HG03575 (cell line): ENCODE measurements around the gene IZUMO4.
"Not testable (repeated sequence)": the region's sequence is repeated elsewhere in the genome, so short reads cannot be mapped to it uniquely, and the experiment has no call there.

Experiments
- ATAC-seq: cut with Tn5 transposase; IDR thresholded peaks from one replicate; pipeline ENCODE4 v1.9.1; 2021; ENCODE audit not compliant: unreplicated experiment, insufficient number of reproducible peaks, low FRiP score; ENCODE audit errors: extremely low read depth

IZUMO4 gene

DNA sequence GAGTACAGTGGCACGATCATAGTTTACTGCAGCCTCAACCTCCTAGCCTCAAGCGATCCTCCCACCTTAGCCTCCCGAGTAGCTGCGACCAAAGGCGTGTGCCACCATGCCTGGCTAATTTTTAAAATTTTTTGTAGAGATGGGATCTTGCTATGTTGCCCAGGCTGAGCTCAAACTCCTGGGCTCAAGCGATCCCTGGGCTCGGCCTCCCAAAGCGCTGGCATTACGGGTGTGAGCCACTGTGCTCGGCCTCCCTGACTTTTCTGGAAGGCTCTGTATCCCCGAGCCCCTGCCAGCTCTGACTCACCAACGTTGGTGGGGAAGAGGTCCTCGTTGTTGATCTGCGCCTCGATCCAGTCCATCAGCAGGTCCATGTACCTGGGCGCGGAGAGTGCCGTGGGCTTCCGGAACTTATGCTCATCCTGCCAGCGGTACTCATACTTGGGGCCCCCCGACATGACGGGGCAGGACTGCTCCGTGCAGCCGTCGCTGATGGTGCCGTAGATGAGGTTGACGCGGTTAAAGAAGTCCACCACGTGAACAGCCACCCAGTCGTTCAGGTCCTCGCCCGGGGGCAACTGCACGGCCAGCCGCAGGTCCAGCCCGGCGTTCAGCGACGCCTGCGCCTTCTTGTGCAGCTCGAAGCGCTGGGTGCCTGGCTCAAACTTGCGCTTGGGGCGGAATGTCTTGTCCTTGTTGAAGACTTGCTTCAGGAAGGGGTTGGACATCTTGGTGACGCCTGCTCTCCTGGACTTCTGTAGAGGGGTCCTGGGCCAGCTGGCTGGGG is 18.7 kb upstream of the IZUMO4 start:
- ATAC-seq, result no peak

DNA sequence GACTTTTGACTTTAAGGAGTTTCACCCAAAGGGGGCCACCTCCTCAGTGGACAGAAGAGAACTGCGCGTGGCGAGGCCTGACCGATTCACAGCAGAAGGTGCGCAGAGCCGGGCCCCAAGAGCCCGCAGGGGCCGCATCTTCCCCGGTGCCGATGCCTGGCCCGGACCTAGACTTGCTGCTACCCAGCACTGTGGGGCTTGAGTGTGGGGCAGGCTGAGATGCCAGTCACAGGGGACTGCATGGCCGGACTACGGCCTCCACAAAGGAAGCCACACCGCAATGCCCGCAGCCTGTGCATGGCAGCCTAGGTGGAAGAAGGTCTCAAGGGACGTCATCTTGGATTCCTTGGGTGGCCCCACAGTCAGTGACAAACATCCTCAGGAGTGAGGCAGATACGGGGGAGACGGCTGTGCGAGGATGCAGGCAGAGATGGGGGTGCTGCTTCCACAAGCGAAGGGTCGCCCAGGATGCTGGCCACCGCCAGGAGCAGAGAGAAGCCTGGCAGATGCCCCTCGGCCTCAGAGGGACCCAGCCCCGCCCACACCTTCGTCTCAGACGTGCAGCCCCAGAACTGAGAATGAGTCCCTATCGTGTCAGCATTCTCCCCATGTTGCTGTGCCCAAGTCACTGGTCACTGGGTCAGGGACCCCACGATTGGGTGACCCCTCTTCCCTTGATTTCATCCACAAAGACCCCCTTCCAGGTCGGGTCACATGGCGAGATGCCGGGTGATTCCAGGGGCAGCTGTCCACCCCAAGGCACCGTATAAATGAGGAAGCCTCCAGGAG is 17.4 kb upstream of the IZUMO4 start:
- ATAC-seq, result no peak

DNA sequence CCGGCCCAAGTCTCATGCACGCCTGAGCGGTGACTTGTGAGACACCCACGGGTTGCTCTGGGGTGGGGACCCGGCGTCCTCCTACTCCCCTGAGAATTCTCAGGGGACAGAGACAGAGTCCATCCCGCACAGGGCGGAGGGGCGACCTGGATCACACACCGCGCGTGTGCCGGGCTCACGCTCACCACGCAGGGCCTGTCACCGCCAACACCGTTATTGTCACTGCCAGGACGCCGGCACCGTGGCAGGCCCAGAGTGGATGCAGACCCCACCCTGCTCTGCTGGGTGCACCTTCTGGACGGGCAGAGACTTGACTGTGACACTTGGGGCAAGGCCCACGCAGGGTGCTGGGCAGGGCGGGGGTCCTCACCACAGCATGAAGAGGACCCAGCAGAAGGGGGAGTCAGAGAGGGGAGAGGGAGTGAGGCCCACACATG is 16.8 kb upstream of the IZUMO4 start:
- no peak for ATAC-seq

DNA sequence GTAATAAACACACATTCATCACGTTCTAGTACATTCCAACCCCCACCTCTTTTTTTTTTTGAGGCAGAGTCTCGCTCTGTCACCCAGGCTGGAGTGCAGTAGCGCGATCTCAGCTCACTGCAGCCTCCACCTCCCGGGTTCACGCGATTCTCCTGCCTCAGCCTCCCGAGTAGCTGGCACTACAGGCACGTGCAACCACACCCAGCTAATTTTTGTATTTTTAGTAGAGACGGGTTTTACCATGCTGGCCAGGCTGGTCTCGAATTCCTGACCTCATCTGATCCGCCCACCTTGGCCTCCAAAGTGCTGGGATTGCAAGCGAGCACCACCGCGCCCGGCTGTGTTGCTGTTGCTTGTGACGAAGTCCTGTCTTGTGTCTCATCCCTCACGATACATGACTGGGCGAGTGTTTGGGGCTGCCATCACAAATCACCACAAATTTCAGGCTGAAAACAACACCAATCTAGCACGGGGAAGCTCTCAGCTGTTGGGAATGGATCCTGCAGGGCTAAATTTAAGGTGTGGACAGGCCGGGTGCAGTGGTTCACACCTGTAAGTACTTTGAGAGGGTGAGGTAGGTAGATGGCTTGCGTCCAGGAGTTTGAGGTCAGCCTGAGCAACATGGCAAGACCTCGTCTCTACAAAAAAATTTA is 16.3 kb upstream of the IZUMO4 start:
- ATAC-seq, result no peak

DNA sequence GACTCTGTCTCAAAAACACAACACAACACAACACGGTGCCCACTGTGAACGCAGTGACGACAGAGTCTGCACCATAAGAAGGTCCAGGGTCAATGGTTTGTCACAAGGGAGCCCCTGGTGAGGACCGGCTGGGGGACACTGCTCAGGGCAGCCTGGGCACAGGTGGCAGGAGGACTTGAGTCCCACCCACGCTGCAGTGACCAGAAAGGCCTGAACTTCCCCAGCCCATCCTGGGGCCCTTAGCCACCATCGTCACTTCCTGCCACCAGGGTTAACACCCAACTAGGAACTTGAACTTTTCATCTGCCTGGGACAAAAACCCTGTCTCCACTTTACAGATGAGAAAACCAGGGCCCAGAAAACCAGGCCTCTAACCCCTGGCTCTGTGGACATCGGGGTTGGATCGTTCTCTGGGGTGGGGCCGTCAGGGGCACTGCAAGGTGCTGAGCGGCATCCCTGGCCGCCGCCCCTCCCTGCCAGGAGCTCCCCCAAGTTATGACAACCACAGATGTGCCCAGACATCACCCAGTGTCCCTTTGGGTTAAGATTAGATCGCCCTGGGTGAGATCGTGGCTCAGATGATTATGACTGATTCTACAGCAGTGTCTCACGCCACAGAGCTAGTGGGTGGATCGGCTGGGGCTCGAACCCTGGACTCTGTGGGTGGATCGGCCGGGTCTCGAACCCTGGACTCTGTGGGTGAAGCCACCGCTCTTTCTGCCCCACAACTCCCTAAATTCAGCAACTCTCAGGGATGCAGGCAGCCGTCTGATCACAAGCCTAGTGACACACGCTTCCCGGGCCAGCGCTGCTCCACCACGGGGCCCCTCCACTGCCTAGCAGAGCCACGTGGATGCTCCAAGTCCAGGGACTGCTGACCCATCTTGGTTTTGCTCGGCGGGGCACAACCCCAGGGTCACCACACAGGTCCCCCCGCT is 14.6 kb upstream of the IZUMO4 start:
- ATAC-seq, result no peak

DNA sequence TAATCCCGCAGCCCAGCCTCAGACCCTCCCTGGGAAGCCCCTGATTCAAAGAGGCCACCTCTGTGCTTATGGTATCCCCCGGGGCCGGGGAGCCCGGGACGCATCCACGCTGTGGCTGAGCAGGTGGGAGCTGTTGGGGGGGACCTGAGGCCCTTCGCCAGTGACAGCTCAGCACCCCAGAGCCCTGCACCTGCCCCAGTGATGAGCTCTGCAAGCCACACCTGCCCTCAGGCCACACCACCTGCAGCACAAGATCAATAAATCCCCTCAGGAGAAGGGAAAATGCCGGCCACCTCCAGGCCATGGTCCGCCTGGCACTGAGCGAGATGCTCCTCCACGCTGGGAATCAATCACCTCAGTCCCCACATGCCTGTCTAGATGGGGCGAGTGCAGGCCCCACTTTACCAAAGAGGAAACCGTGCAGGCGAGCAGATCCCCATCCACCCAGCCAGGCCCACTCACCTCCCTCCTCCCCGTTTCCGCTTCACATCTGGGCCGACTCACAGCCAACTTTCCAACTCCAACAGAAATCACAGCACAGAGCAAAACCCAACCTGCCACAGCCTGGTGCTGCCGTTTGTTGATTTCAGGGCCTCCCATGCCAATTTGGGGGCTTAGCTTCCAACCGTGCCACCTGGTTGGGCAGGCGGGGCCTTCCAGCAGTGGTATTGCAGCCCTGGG is 13.4 kb upstream of the IZUMO4 start:
- ATAC-seq, result no peak

DNA sequence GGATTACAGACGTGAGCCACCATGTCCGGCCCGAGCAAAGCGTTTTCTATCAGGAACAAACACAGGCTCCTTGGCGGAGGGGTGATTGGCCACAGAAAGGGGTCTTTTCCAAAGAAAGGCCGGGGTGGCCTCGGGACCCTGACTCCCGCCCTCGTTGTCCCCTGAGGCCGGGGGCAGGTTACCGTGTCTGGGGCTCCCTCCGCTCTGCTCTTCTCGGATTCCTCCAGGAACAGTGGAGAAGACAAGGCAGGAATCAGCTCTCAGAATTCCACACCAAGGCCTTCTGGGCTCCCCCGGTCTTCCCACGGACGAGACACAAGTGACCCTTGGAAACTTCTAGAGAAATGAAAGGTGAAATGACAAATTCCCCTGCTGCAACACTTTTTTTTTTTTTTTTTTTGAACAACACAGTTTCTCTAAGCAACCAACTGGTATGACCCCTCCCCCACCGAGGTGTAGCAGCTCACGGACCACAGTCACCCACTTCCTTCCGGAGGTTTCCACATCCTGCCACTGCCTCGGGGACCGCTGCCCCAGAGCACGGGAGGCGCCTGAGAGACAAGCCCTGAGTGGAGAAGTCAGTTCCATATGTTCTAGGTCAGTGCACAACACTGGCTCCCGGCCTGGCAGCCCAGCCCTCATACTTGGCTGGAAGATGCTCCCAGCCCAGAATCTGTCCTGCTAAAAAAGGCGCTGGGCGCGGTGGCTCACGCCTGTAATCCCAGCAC is 11.6 kb upstream of the IZUMO4 start:
- ATAC-seq, result no peak

DNA sequence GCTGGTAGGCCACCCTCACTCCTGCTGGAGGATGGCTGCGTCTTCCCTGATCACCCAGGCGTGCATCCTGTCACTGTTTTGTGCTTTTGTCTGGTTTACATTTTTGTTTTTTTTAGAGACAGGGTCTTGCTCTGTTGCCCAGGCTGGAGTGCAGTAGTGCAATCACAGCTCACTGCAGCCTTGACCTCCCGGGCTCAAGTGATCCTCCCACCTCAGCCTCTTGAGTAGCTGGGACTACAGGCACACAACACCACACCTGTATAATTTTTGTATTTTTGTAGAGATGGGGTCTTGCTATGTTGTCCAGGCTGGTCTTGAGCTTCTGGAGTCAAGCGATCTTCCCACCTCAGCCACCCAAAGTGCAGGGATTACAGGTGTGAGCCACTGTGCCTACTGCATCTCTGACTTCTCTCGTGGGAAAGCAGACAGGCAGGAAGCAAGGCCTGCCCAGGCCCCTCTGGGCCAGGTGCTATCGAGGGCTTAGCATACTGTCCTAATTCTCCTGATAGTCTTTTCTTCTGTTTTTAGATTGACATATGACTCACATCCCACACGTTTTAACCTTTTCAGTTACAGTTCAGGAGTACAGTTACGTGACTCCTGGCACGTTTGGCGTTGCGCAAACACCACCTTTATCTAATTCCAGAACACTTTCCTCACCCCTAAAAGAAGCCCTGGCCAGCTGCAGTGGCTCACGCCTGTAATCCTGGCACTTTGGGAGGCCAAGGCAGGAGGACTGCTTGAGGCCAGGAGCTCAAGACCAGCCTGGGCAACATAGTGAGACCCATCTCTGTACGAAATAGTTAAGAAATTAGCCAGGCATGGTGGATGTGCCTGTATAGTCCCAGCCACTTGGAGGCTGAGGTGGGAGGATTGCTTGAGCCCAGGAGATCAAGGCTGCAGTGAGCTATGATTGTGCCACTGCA is 9.8 kb upstream of the IZUMO4 start:
- not testable (repeated sequence) for ATAC-seq

DNA sequence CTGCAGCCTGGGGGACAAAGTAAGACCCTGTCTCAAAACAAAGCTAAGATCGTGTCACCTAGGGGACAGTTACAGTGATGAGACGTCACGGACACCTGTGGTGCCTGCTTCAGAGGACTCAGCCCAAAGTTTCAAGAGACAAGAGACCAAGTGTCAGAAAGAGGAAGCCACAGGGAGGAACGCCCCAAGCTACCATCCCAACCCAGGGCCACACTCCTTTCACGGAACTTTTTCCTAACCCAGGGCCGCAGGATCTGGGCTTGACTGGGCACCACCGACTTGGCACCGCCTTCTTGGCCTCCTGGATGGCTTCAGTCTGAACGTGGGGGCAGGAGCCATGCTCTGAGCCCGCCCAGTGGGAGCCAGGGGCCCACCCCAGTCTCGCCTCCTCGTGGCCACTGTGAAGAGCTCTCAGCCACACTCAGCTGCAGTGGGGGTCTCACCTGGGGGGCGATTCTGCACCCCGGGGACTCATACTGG is 9.1 kb upstream of the IZUMO4 start:
- no peak for ATAC-seq

DNA sequence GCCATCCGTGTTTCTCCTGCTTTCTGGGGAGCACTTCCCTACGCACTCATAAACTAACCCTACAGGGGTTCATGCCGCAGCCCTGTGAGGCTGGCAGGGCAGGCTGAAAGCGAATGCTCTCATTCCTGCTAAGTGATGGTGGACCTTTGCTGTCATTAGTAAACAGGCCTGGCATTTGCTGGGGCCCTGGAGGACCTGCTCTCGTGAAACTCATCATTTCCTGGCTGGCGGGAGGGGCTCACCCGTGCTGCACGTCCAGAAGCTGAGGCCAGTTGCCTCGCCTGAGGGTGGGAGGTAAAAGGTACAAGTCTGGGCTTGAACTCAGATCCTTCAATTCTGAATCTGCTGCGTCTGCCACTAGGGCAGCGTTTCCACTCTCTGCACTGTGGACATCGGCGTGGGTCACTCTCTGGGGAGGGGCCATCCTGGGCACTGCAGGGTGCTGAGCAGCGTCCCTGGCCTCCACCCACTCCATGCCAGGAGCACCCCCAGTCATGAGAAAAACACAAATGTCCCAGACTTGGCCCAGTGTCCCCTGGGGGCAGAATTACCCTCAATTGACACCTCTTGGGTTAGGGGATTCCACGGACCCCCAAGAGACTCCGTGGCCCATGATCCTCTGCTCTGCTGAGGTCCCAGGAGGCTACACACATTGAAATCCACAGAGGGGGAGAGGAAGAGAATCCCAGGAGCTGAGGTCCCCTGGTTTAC is 7.6 kb upstream of the IZUMO4 start:
- no peak for ATAC-seq

DNA sequence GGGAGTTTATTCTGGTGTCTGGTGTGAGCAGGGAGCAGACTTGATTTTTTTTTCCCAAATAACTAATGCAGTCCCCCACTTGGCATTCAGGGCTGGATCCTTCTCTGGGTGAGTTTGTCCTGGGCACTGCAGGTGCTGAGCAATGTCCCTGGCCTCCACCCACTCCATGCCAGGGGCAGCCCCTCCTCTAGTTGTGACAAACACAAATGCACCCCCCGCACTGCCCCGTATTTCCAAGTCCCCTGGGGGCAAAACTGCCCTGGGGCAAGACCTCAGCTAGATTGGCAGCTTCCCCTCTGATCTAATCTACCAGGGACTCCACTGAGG is 7.0 kb upstream of the IZUMO4 start:
- ATAC-seq, result no peak

DNA sequence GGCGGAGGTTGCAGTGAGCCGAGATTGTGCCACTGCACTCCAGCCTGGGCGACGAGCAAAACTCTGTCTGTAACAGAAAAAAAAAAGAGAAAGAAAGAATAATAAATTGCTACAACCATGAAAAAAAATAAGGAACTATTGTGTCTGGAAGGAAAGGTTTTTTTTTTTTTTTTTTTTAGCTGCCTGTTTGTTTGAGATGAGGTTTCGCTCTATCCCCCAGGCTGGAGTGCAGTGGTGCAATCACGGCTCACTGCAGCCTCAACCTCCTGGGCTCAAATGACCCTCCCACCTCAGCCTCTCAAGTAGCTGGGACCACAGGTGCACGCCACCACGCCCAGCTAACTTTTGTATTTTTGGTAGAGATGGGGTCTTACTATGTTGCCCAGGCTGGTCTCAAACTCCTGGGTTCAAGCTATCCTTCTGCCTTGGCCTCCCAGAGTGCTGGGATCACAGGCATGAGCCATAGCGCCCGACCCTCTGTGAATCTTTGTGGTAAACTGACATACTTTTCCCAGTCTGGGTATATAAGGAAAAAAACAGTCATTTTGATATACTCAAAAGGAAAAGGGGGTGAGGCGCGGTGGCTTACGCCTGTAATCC is 4.7 kb upstream of the IZUMO4 start:
- ATAC-seq, result not testable (repeated sequence)

DNA sequence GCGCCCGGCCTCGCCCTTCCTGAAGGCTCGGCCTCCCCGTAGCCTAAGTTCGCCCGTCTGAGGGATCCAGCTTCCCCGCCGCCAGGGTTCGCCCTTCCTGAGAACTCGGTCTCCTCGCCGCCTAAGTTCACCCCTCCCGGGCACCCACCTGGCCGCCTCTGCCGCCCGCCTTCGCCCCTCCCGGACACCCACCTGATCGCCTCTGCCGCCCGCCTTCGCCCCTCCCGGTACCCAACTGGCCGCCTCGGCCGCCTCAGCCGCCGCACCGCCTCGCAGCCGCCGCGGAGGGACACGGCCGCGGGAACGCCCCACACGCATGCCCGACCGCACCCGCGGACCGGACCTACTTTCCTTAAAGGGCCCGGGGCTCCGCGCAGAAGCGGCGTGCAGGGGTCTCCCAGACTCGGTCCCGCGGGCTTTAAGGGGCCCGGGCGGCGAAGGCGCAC is 658 bp upstream of the IZUMO4 start, which contains the start of gene MOB3A:
Gene MOB3A, minus strand, starts transcription at position 293 of the 446 bp plus-strand sequence. CDS start 17,766 bp downstream, outside the sequence.
- peak; percentile 11 for ATAC-seq

DNA sequence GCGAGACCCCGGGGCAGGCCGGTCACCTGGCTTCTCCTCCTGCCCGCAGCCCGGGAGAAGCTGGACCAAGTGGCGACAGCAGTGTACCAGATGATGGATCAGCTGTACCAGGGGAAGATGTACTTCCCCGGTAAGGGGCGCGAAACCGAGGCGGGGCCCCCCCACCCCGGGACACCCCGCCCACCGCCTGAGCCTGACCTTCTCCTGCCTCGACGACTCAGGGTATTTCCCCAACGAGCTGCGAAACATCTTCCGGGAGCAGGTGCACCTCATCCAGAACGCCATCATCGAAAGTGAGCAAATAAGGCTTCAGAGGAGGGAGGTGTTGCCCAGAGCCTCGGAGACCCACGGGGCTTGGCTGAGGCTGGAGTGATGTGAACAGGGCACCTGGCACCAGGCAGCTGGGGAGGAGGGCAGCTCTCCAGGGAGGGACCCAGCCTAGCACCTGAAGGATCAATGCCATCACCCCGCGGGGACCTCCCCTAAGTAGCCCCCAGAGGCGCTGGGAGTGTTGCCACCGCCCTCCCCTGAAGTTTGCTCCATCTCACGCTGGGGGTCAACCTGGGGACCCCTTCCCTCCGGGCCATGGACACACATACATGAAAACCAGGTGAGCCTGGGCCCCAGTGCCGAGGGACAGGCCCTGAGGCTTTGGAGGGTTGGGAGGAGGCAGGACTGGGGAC is 629 bp downstream of the IZUMO4 start:
- no peak for ATAC-seq

DNA sequence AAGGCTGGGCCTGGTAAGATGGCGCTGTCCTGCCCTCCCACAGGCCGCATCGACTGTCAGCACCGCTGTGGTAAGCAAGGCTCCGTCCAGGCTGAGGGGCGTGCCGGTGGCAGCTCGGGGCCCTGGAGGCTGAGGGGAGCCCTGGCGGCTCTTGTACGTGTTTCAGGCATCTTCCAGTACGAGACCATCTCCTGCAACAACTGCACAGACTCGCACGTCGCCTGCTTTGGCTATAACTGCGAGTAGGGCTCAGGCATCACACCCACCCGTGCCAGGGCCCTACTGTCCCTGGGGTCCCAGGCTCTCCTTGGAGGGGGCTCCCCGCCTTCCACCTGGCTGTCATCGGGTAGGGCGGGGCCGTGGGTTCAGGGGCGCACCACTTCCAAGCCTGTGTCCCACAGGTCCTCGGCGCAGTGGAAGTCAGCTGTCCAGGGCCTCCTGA is 1.2 kb downstream of the IZUMO4 start:
- no peak for ATAC-seq
